ENCODE data around the gene FZR1.

DNA sequence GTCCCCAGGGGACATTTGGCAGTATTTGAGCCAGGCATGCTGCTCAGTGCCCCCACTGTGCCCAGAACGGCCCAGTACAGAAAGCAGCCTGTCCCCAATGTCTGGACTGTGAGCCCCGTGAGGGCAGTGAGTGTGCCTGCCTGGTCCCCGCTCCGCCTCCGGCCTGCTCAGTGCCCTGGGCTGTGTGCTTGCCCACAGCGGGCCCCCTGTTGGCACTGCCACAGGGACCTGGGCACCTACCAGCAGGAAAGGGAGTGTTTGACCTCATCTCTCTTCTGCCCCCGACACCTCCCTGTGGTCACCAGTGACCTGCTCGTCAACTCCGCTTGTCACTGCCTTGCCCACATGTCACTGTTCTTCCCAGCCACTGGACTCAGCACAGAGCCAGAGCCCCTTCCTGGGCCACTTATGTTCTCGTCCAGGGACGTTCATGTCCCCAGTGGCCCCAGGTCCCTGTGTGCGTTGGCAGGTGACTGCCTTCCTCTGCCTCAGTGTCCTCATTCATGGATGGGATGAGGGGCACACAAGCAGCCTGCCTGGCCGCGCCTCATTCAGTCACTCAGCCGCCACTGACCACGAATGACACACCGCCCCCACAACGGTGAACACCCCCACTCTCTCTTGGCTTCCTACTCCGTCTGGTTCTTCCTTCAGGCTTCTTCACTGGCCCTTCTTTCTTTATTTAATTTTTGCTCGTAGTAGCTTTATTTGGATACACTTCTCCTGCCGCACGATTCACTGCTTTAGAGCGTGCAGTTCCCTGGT lies 2.8 kb downstream of the FZR1 start:
- TF ChIP-seq, protein P1, sequence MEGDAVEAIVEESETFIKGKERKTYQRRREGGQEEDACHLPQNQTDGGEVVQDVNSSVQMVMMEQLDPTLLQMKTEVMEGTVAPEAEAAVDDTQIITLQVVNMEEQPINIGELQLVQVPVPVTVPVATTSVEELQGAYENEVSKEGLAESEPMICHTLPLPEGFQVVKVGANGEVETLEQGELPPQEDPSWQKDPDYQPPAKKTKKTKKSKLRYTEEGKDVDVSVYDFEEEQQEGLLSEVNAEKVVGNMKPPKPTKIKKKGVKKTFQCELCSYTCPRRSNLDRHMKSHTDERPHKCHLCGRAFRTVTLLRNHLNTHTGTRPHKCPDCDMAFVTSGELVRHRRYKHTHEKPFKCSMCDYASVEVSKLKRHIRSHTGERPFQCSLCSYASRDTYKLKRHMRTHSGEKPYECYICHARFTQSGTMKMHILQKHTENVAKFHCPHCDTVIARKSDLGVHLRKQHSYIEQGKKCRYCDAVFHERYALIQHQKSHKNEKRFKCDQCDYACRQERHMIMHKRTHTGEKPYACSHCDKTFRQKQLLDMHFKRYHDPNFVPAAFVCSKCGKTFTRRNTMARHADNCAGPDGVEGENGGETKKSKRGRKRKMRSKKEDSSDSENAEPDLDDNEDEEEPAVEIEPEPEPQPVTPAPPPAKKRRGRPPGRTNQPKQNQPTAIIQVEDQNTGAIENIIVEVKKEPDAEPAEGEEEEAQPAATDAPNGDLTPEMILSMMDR (IDR thresholded peaks at IDR 0.05) = no peak
- TF ChIP-seq POLR2A (IDR thresholded peaks at IDR 0.05) = no peak

Measured in testis (tissue), 2 donors.